H1 (cell line): ENCODE results near the gene GRIN3A.

ENCODE experiments used
- CEBPB ChIP-seq: IDR thresholded peaks from 2 replicates; pipeline ENCODE4 v1.6.1; 2012; ENCODE audit warnings: low read depth, low read length
- EP300 ChIP-seq, 2 experiments: IDR thresholded peaks; 1 replicate in 1 of 2; 2 replicates in 1 of 2; pipeline ENCODE4 v1.6.1; 2011 to 2012; ENCODE audit warnings: low read depth in 2 of 2, low read length in 2 of 2, mild to moderate bottlenecking in 2 of 2, borderline replicate concordance in 1 of 2, inconsistent platforms in 1 of 2, moderate library complexity in 1 of 2
- POLR2A ChIP-seq, 2 experiments: IDR thresholded peaks; 1 replicate in 1 of 2; 2 replicates in 1 of 2; pipeline ENCODE4 v1.6.1; 2011; ENCODE audit warnings: low read depth in 2 of 2, low read length in 2 of 2, mild to moderate bottlenecking in 2 of 2; ENCODE audit errors: control extremely low read depth in 1 of 2
- TF ChIP-seq, protein P1 (sequence below), 3 experiments: IDR thresholded peaks; 1 replicate in 2 of 3; 2 replicates in 1 of 3; pipeline versions ENCODE4 v1.5.1 to v1.6.1; 2011; ENCODE audit warnings: low read length in 3 of 3, mild to moderate bottlenecking in 3 of 3, inconsistent platforms in 2 of 3, low read depth in 1 of 3, moderate library complexity in 1 of 3; ENCODE audit not compliant: insufficient read depth in 1 of 3; ENCODE audit errors: control extremely low read depth in 1 of 3

DNA sequence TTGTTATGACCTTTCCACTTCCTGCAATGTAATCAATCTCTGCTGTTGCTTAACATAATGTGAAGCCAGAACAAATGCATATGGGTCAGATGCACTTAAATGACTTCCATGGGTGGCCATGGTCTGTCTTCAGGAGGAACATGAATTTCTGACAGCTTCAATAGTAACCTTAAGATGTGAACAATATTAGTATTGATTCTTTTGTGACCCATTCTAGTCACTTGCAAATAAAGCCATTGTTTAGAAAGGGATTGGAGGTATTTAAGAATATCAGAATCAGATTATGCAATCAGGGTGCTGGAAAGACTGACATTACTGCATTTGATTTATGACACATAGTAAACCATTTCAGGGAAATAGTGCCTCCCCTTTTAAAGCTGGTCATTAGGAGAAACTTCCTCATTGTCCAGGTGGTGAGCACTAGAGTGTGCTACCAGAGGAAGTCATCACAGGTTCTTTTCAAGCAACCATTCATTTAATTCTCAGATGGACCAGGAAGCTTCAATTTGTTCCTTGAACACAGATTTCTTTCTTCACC is 32.1 kb downstream of the GRIN3A start:
- no peak for TF ChIP-seq EP300 (IDR thresholded peaks at IDR 0.05; ENCODE audit: borderline replicate concordance in 1 of 2, low read depth in 2 of 2, low read length in 2 of 2)
- TF ChIP-seq POLR2A (IDR thresholded peaks at IDR 0.05; ENCODE audit: control extremely low read depth in 1 of 2, low read depth in 2 of 2, low read length in 2 of 2) = no peak
- TF ChIP-seq, protein P1, sequence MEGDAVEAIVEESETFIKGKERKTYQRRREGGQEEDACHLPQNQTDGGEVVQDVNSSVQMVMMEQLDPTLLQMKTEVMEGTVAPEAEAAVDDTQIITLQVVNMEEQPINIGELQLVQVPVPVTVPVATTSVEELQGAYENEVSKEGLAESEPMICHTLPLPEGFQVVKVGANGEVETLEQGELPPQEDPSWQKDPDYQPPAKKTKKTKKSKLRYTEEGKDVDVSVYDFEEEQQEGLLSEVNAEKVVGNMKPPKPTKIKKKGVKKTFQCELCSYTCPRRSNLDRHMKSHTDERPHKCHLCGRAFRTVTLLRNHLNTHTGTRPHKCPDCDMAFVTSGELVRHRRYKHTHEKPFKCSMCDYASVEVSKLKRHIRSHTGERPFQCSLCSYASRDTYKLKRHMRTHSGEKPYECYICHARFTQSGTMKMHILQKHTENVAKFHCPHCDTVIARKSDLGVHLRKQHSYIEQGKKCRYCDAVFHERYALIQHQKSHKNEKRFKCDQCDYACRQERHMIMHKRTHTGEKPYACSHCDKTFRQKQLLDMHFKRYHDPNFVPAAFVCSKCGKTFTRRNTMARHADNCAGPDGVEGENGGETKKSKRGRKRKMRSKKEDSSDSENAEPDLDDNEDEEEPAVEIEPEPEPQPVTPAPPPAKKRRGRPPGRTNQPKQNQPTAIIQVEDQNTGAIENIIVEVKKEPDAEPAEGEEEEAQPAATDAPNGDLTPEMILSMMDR (IDR thresholded peaks at IDR 0.05; ENCODE audit: control extremely low read depth in 1 of 3, insufficient read depth in 1 of 3, low read depth in 1 of 3, low read length in 3 of 3) = no peak
- TF ChIP-seq CEBPB = no peak
